Measurements from ENCODE around the gene DAP3.
"Not testable (repeated sequence)": the region's sequence is repeated elsewhere in the genome, so short reads cannot be mapped to it uniquely, and the experiment has no call there.

The DAP3 gene

GRCh38 chr1:155703216-155703615 lies 14.3 kb downstream of the DAP3 start:
- Histone ChIP-seq H3K9ac (ENCODE audit: low read depth, low read length, poor library complexity, severe bottlenecking) (no peak overlapping the region), H3K36me3 (ENCODE audit: insufficient read depth, low read length) (no peaks in the 10 kb centered on the region), H3K9me2 (replicated peaks; ENCODE audit: low read depth, low read length) (no peaks in the 10 kb centered on the region), H3K4me2 (ENCODE audit: low read depth, low read length, poor library complexity, severe bottlenecking) (no peak overlapping the region), H3K9me3 (ENCODE audit: insufficient read depth, low read depth, low read length) (no peaks in the 10 kb centered on the region), H3K4me3 (ENCODE audit: low read length, poor library complexity, severe bottlenecking) (no peak overlapping the region), H3F3A (ENCODE audit: low read depth) (no peaks in the 10 kb centered on the region), H2AFZ (ENCODE audit: low read length) (no peak overlapping the region), H3K27me3 (ENCODE audit: insufficient read depth, low read length, poor library complexity, severe bottlenecking) (no peaks in the 10 kb centered on the region), H4K20me1 (ENCODE audit: insufficient read depth, low read length, poor library complexity, severe bottlenecking) (no peaks in the 10 kb centered on the region), H3K79me2 (ENCODE audit: insufficient read depth, low read length) (peaks cover 43% of the 10 kb centered on the region), H3K4me1 (ENCODE audit: insufficient read depth, low read length, poor library complexity, severe bottlenecking) (no peaks in the 10 kb centered on the region)
- TF ChIP-seq CTCF (conservative IDR thresholded peaks at IDR 0.05; ENCODE audit: low read length), result no peak
- TF ChIP-seq EZH2phosphoT487 (IDR thresholded peaks at IDR 0.05; ENCODE audit: borderline replicate concordance), result no peak

DNA sequence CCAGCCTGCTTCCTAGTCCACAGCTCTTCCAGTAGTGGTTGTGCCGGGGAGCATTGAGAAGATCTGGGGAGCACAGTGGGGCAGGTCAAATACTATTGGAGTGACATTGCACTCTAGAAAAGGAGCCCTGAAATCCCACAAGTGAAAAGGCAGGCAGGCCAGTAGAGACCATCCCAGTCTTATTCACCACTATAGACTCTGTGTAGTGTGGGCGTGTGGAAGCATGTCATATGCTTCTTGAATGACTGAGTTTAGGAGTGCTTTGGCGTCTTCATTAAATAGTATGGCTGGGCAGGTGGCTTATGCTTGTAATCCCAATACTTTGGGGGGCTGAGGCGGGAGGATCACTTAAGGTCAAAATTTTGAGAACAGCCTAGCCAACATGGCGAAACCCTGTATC lies 15.5 kb downstream of the DAP3 start:
- peaks cover 40% of the 10 kb centered on the region for H3K79me2 ChIP-seq (ENCODE audit: insufficient read depth, low read length)
- not testable (repeated sequence) for H3K36me3 ChIP-seq (ENCODE audit: insufficient read depth, low read length); H3K4me1 ChIP-seq (ENCODE audit: insufficient read depth, low read length, poor library complexity, severe bottlenecking); H3K4me2 ChIP-seq (ENCODE audit: low read depth, low read length, poor library complexity, severe bottlenecking); H3F3A ChIP-seq (ENCODE audit: low read depth); H2AFZ ChIP-seq (ENCODE audit: low read length); H3K9me2 ChIP-seq (replicated peaks; ENCODE audit: low read depth, low read length); H3K9ac ChIP-seq (ENCODE audit: low read depth, low read length, poor library complexity, severe bottlenecking); H4K20me1 ChIP-seq (ENCODE audit: insufficient read depth, low read length, poor library complexity, severe bottlenecking); H3K4me3 ChIP-seq (ENCODE audit: low read length, poor library complexity, severe bottlenecking); H3K9me3 ChIP-seq (ENCODE audit: insufficient read depth, low read depth, low read length); H3K27me3 ChIP-seq (ENCODE audit: insufficient read depth, low read length, poor library complexity, severe bottlenecking)

- Histone ChIP-seq H2AFZ (ENCODE audit: low read length) (no peak overlapping the region), H3K9me3 (ENCODE audit: insufficient read depth, low read depth, low read length) (no peaks in the 10 kb centered on the region)
These were observed 17.2 kb downstream of the DAP3 start for GRCh38 chr1:155706139-155706538.

More at GRCh38 chr1:155706139-155706538, 17.2 kb downstream of the DAP3 start:
- H3K27me3 ChIP-seq (ENCODE audit: insufficient read depth, low read length, poor library complexity, severe bottlenecking), result no peaks in the 10 kb centered on the region
- TF ChIP-seq EZH2phosphoT487 (IDR thresholded peaks at IDR 0.05; ENCODE audit: borderline replicate concordance) (no peak), CTCF (conservative IDR thresholded peaks at IDR 0.05; ENCODE audit: low read length) (no peak)
- H3K9ac ChIP-seq (ENCODE audit: low read depth, low read length, poor library complexity, severe bottlenecking), result no peak overlapping the region
- H3K4me1 ChIP-seq (ENCODE audit: insufficient read depth, low read length, poor library complexity, severe bottlenecking), result no peaks in the 10 kb centered on the region
- H3K9me2 ChIP-seq (replicated peaks; ENCODE audit: low read depth, low read length), result no peaks in the 10 kb centered on the region
- H4K20me1 ChIP-seq (ENCODE audit: insufficient read depth, low read length, poor library complexity, severe bottlenecking), result no peaks in the 10 kb centered on the region
- no peak overlapping the region for H3K4me2 ChIP-seq (ENCODE audit: low read depth, low read length, poor library complexity, severe bottlenecking)
- no peak overlapping the region for H3K4me3 ChIP-seq (ENCODE audit: low read length, poor library complexity, severe bottlenecking)
- H3K79me2 ChIP-seq (ENCODE audit: insufficient read depth, low read length), result peaks cover 34% of the 10 kb centered on the region
- no peaks in the 10 kb centered on the region for H3F3A ChIP-seq (ENCODE audit: low read depth)
- peaks cover 4% of the 10 kb centered on the region; the same call in 1 of the 2 replicates for H3K36me3 ChIP-seq (ENCODE audit: insufficient read depth, low read length)

Data from Loucy (cell line).